ENCODE measurements around the gene BCAS1.

DNA sequence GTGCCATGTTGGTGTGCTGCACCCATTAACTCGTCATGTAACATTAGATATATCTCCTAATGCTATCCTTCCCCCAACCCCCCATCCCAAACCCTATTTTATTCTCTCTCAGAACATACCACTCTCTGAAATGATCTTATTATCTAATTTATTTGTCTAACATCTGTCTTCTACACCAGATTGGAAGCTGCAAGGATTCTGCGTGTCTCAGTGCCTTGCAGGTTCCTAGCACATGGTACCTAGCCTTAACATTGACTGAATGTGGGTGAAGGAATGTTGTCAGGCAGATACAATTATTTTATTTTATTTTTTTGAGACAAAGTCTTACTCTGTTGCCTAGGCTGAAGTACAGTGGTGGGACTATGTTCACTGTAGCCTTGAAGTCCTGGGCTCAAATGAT lies 124.9 kb downstream of the BCAS1 start:
- TF ChIP-seq, protein P1, sequence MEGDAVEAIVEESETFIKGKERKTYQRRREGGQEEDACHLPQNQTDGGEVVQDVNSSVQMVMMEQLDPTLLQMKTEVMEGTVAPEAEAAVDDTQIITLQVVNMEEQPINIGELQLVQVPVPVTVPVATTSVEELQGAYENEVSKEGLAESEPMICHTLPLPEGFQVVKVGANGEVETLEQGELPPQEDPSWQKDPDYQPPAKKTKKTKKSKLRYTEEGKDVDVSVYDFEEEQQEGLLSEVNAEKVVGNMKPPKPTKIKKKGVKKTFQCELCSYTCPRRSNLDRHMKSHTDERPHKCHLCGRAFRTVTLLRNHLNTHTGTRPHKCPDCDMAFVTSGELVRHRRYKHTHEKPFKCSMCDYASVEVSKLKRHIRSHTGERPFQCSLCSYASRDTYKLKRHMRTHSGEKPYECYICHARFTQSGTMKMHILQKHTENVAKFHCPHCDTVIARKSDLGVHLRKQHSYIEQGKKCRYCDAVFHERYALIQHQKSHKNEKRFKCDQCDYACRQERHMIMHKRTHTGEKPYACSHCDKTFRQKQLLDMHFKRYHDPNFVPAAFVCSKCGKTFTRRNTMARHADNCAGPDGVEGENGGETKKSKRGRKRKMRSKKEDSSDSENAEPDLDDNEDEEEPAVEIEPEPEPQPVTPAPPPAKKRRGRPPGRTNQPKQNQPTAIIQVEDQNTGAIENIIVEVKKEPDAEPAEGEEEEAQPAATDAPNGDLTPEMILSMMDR (conservative IDR thresholded peaks at IDR 0.05) = no peak
- no peak for TF ChIP-seq EZH2 (IDR thresholded peaks at IDR 0.05; ENCODE audit: low read depth)
